Stimulated activated CD8-positive, alpha-beta memory T cell treated with anti-CD3 and anti-CD28 coated beads, Interleukin-12 subunit alpha, Interleukin-12 subunit beta, amount 100 ng/mL, for 4 hours (primary cell): ENCODE results near the gene GPR50.

Experiments used
- DNase-seq: peaks from one replicate; pipeline ENCODE4 v3.0.0-alpha.2; 2020; ENCODE audit warnings: low read depth

GPR50 gene

GRCh38 chrX:151227627-151228026, 51.2 kb downstream of the GPR50 start:
- no peak for DNase-seq

GRCh38 chrX:151228935-151229334, 52.6 kb downstream of the GPR50 start:
- DNase-seq, result no peak
